ENCODE measurements around the gene VPS35L. TPM values are rescaled to one million over a fixed set of nuclear protein-coding genes. Genes with fewer than 3 reads are reported as not detected.
A peak's percentile ranks its signal among the peaks of the same experiment; 100 is the strongest.

The VPS35L gene
- total and polyA plus RNA-seq, 2 of the 13 experiments (the other 11 are each of a cell fraction or from before 2014, with no cell fraction given) = 1.4 to 1.6 TPM

GRCh38 chr16:19744670-19745069, 189.2 kb downstream of the VPS35L start:
- in situ Hi-C loops (cut with HindIII; ENCODE audit: extremely low pct_ligation_motif_present, low pct_unique_long_range_greater_than_20kb) = no loop called here
- no peak overlapping the region for H3K27ac ChIP-seq (ENCODE audit: extremely low read length, insufficient read depth, low read length)
- H3K4me1 ChIP-seq (ENCODE audit: insufficient read depth, low read length) = peaks cover 53% of the 10 kb centered on the region
- CTCF ChIA-PET (ENCODE audit: low intra/inter-chr PET ratio, low total read pairs) = no interaction called here
- H4K20me1 ChIP-seq (ENCODE audit: insufficient read depth, low read length) = no peaks in the 10 kb centered on the region
- intact Hi-C loops (cut with micrococcal nuclease; ENCODE audit: unreplicated experiment) = no loop called here
- FAIRE-seq (no peak), DNase-seq (ENCODE audit: low spot score) (peak; percentile 78), ATAC-seq (peak; percentile 65)
- BruUV-seq (replicated peaks) = no TSS peak
- H2AFZ ChIP-seq (ENCODE audit: low read length) = no peak overlapping the region
- no peaks in the 10 kb centered on the region for H3K79me2 ChIP-seq (ENCODE audit: insufficient read depth, low read length)
- H3K36me3 ChIP-seq (replicated peaks in 1 of 2; ENCODE audit: control insufficient read depth in 1 of 2, insufficient read depth in 2 of 2, low read length in 2 of 2) = no peaks in the 10 kb centered on the region
- H3K27me3 ChIP-seq (ENCODE audit: control insufficient read depth in 1 of 2, insufficient read depth in 2 of 2, low read length in 2 of 2) = no peaks in the 10 kb centered on the region
- 3% methylated on average over 3 of the region's 3 CpGs for WGBS (ENCODE audit: low lambda C conversion rate)
- no peak overlapping the region for H3K4me3 ChIP-seq (replicated peaks in 1 of 3; ENCODE audit: insufficient read depth in 1 of 3, low read depth in 2 of 3, low read length in 3 of 3)
- H3K4me2 ChIP-seq (ENCODE audit: low read depth, low read length) = peak overlapping the region; percentile 34
- H3K9me3 ChIP-seq (ENCODE audit: low read length) = no peaks in the 10 kb centered on the region
- POLR2A ChIA-PET = interaction anchor here (2.1 kb wide), 1 partner anchor 27 kb away, joined by 7 read pairs; the partner anchor contains the start of genes IQCK and KNOP1
- no peak overlapping the region for H3K9ac ChIP-seq (ENCODE audit: insufficient read depth, low read depth, low read length)
- no peak for TF ChIP-seq ZNF567 (CRISPR knock-in tag; IDR thresholded peaks at IDR 0.05; ENCODE audit: borderline replicate concordance)
- peak; percentile 49; the same call in 1 of the 2 replicates for TF ChIP-seq ZBTB39 (CRISPR knock-in tag; IDR thresholded peaks at IDR 0.05)
- no peak for TF ChIP-seq ZNF530 (CRISPR knock-in tag; IDR thresholded peaks at IDR 0.05; ENCODE audit: low read depth)
- TF ChIP-seq EHMT2 (IDR thresholded peaks at IDR 0.05; ENCODE audit: borderline replicate concordance, low read depth, low read length) = no peak
- no peak; the same call in 1 of the 2 replicates for TF ChIP-seq GFI1 (CRISPR knock-in tag; IDR thresholded peaks at IDR 0.05; ENCODE audit: borderline replicate concordance)
- TF ChIP-seq, protein P1, sequence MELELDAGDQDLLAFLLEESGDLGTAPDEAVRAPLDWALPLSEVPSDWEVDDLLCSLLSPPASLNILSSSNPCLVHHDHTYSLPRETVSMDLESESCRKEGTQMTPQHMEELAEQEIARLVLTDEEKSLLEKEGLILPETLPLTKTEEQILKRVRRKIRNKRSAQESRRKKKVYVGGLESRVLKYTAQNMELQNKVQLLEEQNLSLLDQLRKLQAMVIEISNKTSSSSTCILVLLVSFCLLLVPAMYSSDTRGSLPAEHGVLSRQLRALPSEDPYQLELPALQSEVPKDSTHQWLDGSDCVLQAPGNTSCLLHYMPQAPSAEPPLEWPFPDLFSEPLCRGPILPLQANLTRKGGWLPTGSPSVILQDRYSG (CRISPR knock-in tag; IDR thresholded peaks at IDR 0.05) = no peak
- TF ChIP-seq LCORL (IDR thresholded peaks at IDR 0.05) = no peak
- no peak for TF ChIP-seq LCORL (CRISPR knock-in tag; IDR thresholded peaks at IDR 0.05)
- no peak for TF ChIP-seq SP4 (CRISPR knock-in tag; IDR thresholded peaks at IDR 0.05)
- TF ChIP-seq ZNF510 (CRISPR knock-in tag; IDR thresholded peaks at IDR 0.05; ENCODE audit: low read depth) = no peak
- no peak for TF ChIP-seq ZNF574 (CRISPR knock-in tag; IDR thresholded peaks at IDR 0.05)
- TF ChIP-seq HMGXB3 (CRISPR knock-in tag; IDR thresholded peaks at IDR 0.05; ENCODE audit: borderline replicate concordance) = no peak
- TF ChIP-seq MAFG (CRISPR knock-in tag; IDR thresholded peaks at IDR 0.05) = no peak
- no peak for TF ChIP-seq NFE2 (CRISPR knock-in tag; IDR thresholded peaks at IDR 0.05)
- no peak for TF ChIP-seq ZNF780A (CRISPR knock-in tag; IDR thresholded peaks at IDR 0.05)
- no peak for TF ChIP-seq MYNN (CRISPR knock-in tag; IDR thresholded peaks at IDR 0.05; ENCODE audit: low read depth)

Data from HepG2 (cell line).